Measurements from ENCODE around the gene TGFB3.
A peak's percentile ranks its signal among the peaks of the same experiment; 100 is the strongest.
"Not testable (repeated sequence)": the region's sequence is repeated elsewhere in the genome, so short reads cannot be mapped to it uniquely, and the experiment has no call there.

The TGFB3 gene

GRCh38 chr14:75952489-75952888, 29.3 kb downstream of the TGFB3 start:
- no peak for DNase-seq (ENCODE audit: low read depth)

GRCh38 chr14:75946785-75947184, 35.0 kb downstream of the TGFB3 start:
- peak; percentile 12 for DNase-seq (ENCODE audit: low read depth)

GRCh38 chr14:75944607-75945241, 37.1 kb downstream of the TGFB3 start:
- no peak for DNase-seq (ENCODE audit: low read depth)

- peak; percentile 10 for DNase-seq (ENCODE audit: low read depth)
These were observed 40.8 kb downstream of the TGFB3 start for GRCh38 chr14:75941030-75941429.

GRCh38 chr14:75939200-75939599, 42.6 kb downstream of the TGFB3 start:
- no peak for DNase-seq (ENCODE audit: low read depth)

- no peak for DNase-seq (ENCODE audit: low read depth)
These were observed 46.7 kb downstream of the TGFB3 start for GRCh38 chr14:75934998-75935628.

- DNase-seq (ENCODE audit: low read depth) = no peak
These were observed 48.0 kb downstream of the TGFB3 start for GRCh38 chr14:75933712-75934296.

GRCh38 chr14:75928690-75929181, 53.1 kb downstream of the TGFB3 start:
- DNase-seq (ENCODE audit: low read depth) = peak; percentile 16

- no peak for DNase-seq (ENCODE audit: low read depth)
These were observed 54.2 kb downstream of the TGFB3 start for GRCh38 chr14:75927564-75928087.

- DNase-seq (ENCODE audit: low read depth) = no peak
These were observed 55.2 kb downstream of the TGFB3 start for GRCh38 chr14:75926431-75927115.

GRCh38 chr14:75925141-75925840, 56.5 kb downstream of the TGFB3 start:
- DNase-seq (ENCODE audit: low read depth) = not testable (repeated sequence)

GRCh38 chr14:75920421-75920820, 61.4 kb downstream of the TGFB3 start:
- not testable (repeated sequence) for DNase-seq (ENCODE audit: low read depth)

GRCh38 chr14:75917946-75918335, 63.9 kb downstream of the TGFB3 start:
- no peak for DNase-seq (ENCODE audit: low read depth)

- DNase-seq (ENCODE audit: low read depth) = no peak
These were observed 64.4 kb downstream of the TGFB3 start for GRCh38 chr14:75917322-75917945.

GRCh38 chr14:75915045-75915444, 66.8 kb downstream of the TGFB3 start:
- DNase-seq (ENCODE audit: low read depth) = peak; percentile 58

- no peak for DNase-seq (ENCODE audit: low read depth)
These were observed 68.6 kb downstream of the TGFB3 start for GRCh38 chr14:75913183-75913582.

- DNase-seq (ENCODE audit: low read depth) = peak; percentile 23
These were observed 69.9 kb downstream of the TGFB3 start for GRCh38 chr14:75911883-75912282.

GRCh38 chr14:75910048-75910447, 71.7 kb downstream of the TGFB3 start:
- DNase-seq (ENCODE audit: low read depth) = no peak

- no peak for DNase-seq (ENCODE audit: low read depth)
These were observed 72.2 kb downstream of the TGFB3 start for GRCh38 chr14:75909630-75910029.
